Rectal smooth muscle tissue (tissue), 1 donor: ENCODE results near the gene TEX48.

Experiments used
- H3K27ac ChIP-seq: one replicate; pipeline ENCODE4 v1.7.0; 2013; ENCODE audit warnings: low read depth, low read length, inconsistent platforms
- H3K27me3 ChIP-seq: one replicate; pipeline ENCODE4 v1.7.0; 2013; ENCODE audit warnings: low read length; ENCODE audit not compliant: control insufficient read depth, insufficient read depth
- H3K36me3 ChIP-seq: one replicate; pipeline ENCODE4 v1.7.0; 2013; ENCODE audit warnings: low read length; ENCODE audit not compliant: control insufficient read depth, insufficient read depth
- H3K4me1 ChIP-seq: one replicate; pipeline ENCODE4 v1.7.0; 2013; ENCODE audit warnings: low read length; ENCODE audit not compliant: control insufficient read depth, insufficient read depth
- H3K4me3 ChIP-seq: one replicate; pipeline ENCODE4 v1.7.0; 2013; ENCODE audit warnings: low read length
- H3K9ac ChIP-seq: one replicate; pipeline ENCODE4 v1.7.0; 2013; ENCODE audit warnings: low read length

The TEX48 gene

DNA sequence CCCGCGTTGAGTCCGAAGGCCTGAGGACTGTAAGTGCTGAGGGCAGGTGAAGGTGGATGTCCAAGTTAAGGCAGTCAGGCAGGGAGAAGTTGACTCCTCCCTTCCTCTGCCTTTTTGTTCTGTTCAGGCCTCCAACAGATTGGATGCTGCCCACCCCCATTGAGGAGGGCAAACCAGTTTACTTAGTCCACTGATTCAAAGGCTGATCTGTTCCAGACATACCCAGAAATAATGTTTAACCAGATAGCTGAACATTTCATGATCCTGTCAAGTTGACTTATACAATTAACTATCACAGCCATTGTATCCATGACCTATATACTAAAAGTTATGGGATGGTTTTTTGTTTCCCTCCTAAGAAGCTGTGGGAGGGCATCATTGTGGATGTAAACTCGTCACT is 8.3 kb upstream of the TEX48 start:
- H3K9ac ChIP-seq, result no peak overlapping the region
- no peaks in the 10 kb centered on the region for H3K36me3 ChIP-seq
- no peak overlapping the region for H3K27ac ChIP-seq
- no peaks in the 10 kb centered on the region for H3K27me3 ChIP-seq
- no peaks in the 10 kb centered on the region for H3K4me1 ChIP-seq
- H3K4me3 ChIP-seq, result no peak overlapping the region

DNA sequence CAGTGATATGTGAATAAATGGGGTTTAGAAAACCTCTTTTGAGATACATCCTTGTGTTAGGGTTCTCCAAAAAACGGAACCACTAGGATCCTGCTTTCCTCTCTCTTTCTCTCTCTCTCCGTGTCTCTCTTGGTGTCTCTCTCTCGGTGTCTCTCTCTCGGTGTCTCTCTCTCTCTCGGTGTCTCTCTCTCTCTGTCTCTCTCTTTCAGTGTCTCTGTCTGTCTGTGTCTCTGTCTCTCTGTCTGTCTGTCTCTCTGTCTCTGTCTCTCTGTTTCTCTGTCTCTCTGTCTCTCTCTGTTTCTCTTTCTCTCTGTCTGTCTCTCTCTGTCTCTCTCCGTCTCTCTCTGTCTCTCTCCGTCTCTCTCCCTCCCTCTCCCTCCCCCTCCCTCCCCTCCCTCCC is 7.8 kb upstream of the TEX48 start:
- Histone ChIP-seq H3K4me3 (no peak overlapping the region), H3K27ac (no peak overlapping the region), H3K27me3 (no peaks in the 10 kb centered on the region), H3K4me1 (no peaks in the 10 kb centered on the region), H3K36me3 (no peaks in the 10 kb centered on the region), H3K9ac (no peak overlapping the region)

DNA sequence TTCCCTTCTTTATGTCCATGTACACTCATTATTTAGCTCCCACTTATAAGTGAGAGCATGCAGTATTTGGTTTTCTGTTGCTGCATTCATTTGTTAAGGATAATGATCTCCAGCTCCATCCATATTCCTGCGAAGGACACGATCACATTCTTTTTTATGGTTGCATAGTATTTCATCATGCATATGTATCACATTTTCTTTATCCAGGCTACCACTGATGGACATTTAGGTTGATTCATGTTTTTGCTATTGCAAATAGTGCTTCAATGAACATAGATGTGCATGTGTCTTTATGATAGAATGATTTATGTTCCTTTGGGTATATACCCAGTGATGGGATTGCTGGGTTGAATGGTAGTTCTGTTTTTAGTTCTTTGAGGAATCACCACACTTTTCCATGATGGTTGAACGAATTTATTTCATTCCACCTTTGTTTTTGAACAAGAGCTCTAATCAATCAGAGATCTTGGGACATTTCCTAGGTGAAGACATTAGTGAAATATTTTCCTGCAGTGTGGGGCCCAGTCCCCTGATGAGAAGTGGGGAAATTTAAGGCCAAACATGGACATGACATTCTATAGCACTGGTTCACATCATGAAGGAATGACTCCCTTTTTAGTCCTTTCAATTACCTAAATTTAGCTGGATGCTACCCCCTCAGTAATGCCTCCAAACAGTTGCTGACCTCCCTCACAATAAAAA is 7.1 kb upstream of the TEX48 start:
- H3K9ac ChIP-seq, result no peak overlapping the region
- no peaks in the 10 kb centered on the region for H3K36me3 ChIP-seq
- no peak overlapping the region for H3K27ac ChIP-seq
- no peak overlapping the region for H3K4me3 ChIP-seq
- no peaks in the 10 kb centered on the region for H3K4me1 ChIP-seq
- H3K27me3 ChIP-seq, result no peaks in the 10 kb centered on the region

DNA sequence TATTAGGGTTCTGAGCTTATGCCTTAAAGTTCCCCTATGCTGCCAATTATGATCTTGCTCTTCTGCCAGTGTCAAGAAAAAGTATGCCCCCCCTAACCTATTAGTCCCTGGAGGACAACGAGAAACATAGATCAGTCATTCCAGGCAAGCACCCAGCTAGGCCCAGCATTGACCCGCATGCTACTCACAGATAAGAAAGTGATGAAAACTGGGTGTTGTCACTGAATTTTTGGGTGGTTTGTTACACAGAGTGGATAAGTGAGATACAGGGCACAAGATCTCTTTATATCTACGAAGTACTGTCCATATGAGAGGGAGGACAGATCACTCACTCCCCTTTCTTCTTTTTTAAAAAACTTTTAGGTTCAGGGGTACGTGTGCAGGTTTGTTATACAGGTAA is 6.4 kb upstream of the TEX48 start:
- Histone ChIP-seq H3K27me3 (no peaks in the 10 kb centered on the region), H3K4me3 (no peak overlapping the region), H3K36me3 (no peaks in the 10 kb centered on the region), H3K9ac (no peak overlapping the region), H3K27ac (no peak overlapping the region), H3K4me1 (no peaks in the 10 kb centered on the region)

DNA sequence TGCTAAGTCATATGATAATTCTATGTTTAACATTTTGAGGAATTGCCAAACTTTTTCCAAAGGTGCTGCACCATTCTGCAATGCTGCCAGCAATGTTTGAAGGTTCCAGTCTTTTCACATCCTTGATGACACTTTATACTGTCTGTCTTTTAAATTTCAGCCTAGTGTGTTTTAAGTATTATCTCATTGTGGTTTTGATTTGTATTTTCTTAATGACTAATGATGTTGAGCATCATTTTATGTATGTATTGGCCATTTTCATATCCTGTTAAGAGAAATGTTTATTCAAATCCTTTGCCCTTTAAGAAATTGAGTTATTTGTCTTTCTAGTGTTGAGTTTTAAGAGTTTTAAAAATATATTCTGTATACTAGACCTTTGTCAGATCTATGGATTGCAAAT is 5.0 kb upstream of the TEX48 start:
- Histone ChIP-seq H3K36me3 (no peaks in the 10 kb centered on the region), H3K4me1 (no peaks in the 10 kb centered on the region), H3K9ac (no peak overlapping the region), H3K27ac (no peak overlapping the region), H3K27me3 (no peaks in the 10 kb centered on the region), H3K4me3 (no peak overlapping the region)

DNA sequence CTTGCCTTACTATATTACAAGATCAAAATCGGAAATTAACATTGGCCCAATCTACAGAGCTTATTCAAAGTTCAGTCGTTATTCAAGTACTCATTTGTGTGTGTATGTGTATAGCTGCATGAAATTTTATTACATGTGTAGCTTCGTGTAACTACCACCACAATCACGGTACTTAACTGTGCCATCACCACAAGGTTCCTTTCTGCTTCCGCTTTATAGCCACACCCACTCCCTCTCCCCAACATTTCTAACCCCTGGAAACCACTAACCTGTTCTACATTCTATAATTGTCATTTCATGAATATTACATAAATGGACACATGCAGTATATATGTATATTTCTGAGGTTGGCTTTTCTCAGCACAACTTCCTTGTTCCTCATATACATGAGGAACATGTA is 4.0 kb upstream of the TEX48 start:
- no peaks in the 10 kb centered on the region for H3K36me3 ChIP-seq
- H3K27me3 ChIP-seq, result no peaks in the 10 kb centered on the region
- H3K27ac ChIP-seq, result no peak overlapping the region
- no peak overlapping the region for H3K9ac ChIP-seq
- H3K4me3 ChIP-seq, result no peak overlapping the region
- H3K4me1 ChIP-seq, result no peaks in the 10 kb centered on the region

DNA sequence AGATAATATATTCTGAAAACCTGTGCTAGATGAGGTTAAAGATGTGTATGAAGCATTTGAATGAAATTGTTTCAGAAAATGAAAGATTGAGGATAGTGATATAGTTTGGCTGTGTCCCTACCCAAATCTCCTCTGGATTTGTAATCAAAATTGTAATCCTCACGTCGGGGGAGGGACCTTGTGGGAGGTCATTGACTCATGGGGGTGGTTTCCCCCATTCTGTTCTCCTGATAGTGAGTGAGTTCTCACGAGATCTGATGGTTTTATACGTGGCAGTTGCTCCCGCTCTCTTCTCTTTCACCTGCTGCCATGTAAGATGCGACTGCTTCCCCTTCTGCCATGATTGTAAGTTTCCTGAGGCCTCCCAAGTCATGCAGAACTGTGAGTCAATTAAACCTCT is 2.0 kb upstream of the TEX48 start:
- Histone ChIP-seq H3K36me3 (no peaks in the 10 kb centered on the region), H3K27me3 (no peaks in the 10 kb centered on the region), H3K4me3 (no peak overlapping the region), H3K4me1 (no peaks in the 10 kb centered on the region), H3K9ac (no peak overlapping the region), H3K27ac (no peak overlapping the region)

DNA sequence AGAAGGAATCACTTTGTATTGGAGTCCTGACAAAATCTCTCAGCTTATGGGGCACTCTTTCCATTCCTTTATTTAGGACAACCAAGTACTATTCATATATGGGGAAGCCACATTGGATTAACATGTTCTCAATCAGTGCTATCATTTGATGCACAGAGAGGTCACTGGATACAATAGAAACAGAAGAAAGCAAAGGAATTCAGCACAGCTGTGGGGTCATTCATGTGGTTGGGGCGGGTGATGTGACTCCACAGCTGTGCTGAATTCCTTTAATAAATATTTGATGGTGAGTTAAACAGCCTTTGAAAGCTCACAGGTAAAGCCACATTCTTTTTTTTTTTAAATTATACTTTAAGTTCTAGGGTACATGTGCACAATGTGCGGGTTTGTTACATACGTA is 854 bp upstream of the TEX48 start:
- H3K27me3 ChIP-seq, result no peaks in the 10 kb centered on the region
- no peaks in the 10 kb centered on the region for H3K4me1 ChIP-seq
- no peak overlapping the region for H3K9ac ChIP-seq
- no peak overlapping the region for H3K27ac ChIP-seq
- no peaks in the 10 kb centered on the region for H3K36me3 ChIP-seq
- no peak overlapping the region for H3K4me3 ChIP-seq

DNA sequence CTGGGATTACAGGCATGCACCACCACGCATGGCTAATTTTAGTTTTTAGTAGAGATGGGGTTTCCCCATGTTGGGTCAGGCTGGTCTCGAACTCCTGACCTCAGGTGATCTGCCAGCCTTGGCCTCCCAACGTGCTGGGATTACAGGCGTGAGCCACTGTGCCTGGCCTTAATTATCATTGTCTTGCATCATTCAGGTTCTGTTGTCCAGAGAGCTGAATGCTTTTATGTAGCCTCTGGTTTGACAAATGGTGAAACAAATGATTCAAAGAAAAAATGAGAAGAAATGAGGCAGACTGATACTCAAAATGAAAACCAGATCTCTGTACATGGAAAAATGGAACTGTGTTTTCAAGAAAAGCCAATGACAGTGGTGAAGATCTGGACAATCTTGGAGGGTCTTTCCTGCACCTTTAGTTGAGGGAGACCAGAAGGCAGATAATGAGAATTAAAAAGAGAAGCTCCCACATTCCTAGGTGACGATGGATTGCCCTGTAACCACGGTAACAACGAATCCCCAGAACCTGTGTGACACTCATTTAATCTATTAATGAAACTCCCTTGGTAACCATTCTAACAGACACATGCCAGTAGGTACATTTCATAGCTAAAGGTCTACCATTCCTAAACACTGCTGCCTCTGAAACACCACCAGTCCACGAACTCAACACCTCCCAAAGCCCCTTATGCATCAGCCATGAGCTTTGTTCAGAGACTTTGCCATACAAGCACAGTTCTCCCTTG is 1.6 kb downstream of the TEX48 start:
- Histone ChIP-seq H3K4me1 (peaks cover 4% of the 10 kb centered on the region), H3K4me3 (no peak overlapping the region), H3K9ac (no peak overlapping the region), H3K36me3 (no peaks in the 10 kb centered on the region), H3K27me3 (no peaks in the 10 kb centered on the region), H3K27ac (no peak overlapping the region)

DNA sequence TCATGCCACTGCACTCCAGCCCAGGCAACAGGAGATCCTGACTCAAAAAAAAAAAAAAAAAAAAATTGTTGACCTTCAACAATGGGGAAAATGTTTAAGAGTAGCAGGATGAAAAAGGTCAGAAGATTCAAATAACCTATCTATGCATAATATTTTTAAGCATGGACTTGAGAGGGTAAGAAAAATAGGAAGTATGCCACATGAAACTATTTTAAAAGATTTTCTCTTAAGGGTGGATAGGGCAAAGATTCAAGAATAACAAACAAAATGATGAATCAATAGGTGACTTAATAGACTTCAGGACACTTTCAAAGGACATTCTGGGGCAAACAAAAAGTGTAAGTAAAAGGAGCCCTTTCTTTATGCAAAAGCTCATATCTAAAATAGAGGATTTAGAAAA is 3.2 kb downstream of the TEX48 start:
- Histone ChIP-seq H3K4me1 (peaks cover 4% of the 10 kb centered on the region), H3K27me3 (no peaks in the 10 kb centered on the region), H3K4me3 (no peak overlapping the region), H3K27ac (no peak overlapping the region), H3K9ac (no peak overlapping the region), H3K36me3 (no peaks in the 10 kb centered on the region)

DNA sequence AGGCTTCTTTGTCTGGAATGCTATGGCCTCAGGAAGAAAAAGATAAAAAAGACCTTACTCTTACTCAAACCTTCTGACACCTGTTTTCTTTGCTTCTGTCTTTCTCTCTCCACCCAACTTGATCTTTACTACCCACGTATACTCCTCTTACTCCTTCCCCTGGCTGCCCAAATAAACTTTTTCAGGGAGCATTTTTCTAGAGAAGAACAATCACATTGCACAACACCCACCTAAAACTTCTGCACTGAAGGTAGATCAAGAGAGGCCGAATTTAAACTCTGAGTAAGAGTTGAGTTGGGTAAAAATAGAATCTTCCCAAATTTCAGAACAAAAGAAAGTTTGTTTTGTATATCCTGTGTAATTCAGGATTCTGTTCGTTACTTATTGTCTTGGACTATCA is 3.9 kb downstream of the TEX48 start:
- Histone ChIP-seq H3K27me3 (no peaks in the 10 kb centered on the region), H3K9ac (no peak overlapping the region), H3K4me3 (no peak overlapping the region), H3K27ac (no peak overlapping the region), H3K4me1 (peaks cover 4% of the 10 kb centered on the region), H3K36me3 (no peaks in the 10 kb centered on the region)

DNA sequence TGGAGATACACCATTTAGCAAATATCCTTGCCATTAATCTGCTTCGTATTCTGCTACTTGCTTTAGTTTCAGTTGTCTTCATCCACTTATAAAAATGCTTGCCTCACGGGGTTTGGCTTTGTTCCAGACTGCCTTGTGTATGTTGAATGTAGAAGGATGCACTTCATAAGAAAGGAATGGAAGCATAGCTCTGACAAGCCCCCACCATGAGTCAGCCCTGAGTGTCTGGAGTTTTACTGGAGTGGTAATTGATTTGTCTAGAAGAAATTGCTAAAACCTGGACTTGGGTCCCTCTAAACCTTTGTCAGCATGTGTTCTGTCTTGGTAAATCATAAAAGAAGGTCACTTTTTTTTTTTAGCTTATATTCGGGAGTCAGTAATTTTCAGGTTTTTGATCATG is 4.6 kb downstream of the TEX48 start:
- no peak overlapping the region for H3K27ac ChIP-seq
- no peaks in the 10 kb centered on the region for H3K36me3 ChIP-seq
- peaks cover 4% of the 10 kb centered on the region for H3K4me1 ChIP-seq
- no peak overlapping the region for H3K4me3 ChIP-seq
- no peaks in the 10 kb centered on the region for H3K27me3 ChIP-seq
- no peak overlapping the region for H3K9ac ChIP-seq

DNA sequence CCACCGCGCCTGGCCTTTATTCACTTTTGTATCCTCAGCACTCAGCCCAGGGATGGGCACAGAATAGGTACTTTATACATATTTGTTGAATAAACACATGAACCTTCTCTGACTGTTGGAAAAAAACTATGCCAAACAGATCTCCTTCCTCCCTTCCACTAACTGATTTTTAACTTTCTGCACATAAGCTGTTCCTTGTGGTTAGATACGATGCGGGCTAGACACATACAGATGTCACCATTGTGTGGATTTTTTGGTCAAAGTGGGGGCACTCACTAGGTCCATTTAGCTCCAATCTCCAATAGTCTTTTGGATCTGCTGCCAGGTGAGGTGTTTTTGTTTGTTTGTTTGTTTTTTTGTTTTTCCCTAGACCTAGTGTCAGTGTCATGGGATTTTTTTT is 5.1 kb downstream of the TEX48 start:
- H3K27ac ChIP-seq, result no peak overlapping the region
- peaks cover 4% of the 10 kb centered on the region for H3K4me1 ChIP-seq
- no peaks in the 10 kb centered on the region for H3K27me3 ChIP-seq
- H3K4me3 ChIP-seq, result no peak overlapping the region
- no peak overlapping the region for H3K9ac ChIP-seq
- H3K36me3 ChIP-seq, result no peaks in the 10 kb centered on the region
